Measurements from ENCODE around the gene KIAA1217.

Gene KIAA1217

DNA sequence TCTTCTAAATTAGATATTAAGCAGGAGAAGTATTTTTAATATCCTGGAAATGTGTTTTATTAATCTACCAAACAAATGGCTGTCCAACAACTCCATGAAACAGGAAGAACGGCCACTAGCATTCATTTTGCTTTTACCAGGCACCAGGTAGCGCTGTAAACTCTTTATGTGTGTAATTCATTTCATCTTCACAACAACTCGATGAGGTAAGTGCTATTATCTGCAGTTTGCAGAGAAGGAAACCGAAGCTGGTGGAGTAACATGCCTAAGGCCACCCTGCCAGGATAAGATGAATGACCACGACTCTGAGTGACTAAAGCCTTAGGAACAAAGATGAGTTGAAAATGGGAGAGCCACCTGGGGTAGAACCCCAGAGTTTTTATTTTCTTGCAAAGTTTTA is 101.2 kb downstream of the KIAA1217 start (continued):
- TF ChIP-seq ZNF530 (tag by site-specific recombination; IDR thresholded peaks at IDR 0.05; ENCODE audit: low read depth) (no peak), ZBTB8A (tag by site-specific recombination; IDR thresholded peaks at IDR 0.05) (no peak), ZNF473 (tag by site-specific recombination; IDR thresholded peaks at IDR 0.05) (no peak)
- TF ChIP-seq, protein P1, sequence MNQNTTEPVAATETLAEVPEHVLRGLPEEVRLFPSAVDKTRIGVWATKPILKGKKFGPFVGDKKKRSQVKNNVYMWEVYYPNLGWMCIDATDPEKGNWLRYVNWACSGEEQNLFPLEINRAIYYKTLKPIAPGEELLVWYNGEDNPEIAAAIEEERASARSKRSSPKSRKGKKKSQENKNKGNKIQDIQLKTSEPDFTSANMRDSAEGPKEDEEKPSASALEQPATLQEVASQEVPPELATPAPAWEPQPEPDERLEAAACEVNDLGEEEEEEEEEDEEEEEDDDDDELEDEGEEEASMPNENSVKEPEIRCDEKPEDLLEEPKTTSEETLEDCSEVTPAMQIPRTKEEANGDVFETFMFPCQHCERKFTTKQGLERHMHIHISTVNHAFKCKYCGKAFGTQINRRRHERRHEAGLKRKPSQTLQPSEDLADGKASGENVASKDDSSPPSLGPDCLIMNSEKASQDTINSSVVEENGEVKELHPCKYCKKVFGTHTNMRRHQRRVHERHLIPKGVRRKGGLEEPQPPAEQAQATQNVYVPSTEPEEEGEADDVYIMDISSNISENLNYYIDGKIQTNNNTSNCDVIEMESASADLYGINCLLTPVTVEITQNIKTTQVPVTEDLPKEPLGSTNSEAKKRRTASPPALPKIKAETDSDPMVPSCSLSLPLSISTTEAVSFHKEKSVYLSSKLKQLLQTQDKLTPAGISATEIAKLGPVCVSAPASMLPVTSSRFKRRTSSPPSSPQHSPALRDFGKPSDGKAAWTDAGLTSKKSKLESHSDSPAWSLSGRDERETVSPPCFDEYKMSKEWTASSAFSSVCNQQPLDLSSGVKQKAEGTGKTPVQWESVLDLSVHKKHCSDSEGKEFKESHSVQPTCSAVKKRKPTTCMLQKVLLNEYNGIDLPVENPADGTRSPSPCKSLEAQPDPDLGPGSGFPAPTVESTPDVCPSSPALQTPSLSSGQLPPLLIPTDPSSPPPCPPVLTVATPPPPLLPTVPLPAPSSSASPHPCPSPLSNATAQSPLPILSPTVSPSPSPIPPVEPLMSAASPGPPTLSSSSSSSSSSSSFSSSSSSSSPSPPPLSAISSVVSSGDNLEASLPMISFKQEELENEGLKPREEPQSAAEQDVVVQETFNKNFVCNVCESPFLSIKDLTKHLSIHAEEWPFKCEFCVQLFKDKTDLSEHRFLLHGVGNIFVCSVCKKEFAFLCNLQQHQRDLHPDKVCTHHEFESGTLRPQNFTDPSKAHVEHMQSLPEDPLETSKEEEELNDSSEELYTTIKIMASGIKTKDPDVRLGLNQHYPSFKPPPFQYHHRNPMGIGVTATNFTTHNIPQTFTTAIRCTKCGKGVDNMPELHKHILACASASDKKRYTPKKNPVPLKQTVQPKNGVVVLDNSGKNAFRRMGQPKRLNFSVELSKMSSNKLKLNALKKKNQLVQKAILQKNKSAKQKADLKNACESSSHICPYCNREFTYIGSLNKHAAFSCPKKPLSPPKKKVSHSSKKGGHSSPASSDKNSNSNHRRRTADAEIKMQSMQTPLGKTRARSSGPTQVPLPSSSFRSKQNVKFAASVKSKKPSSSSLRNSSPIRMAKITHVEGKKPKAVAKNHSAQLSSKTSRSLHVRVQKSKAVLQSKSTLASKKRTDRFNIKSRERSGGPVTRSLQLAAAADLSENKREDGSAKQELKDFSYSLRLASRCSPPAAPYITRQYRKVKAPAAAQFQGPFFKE (tag by site-specific recombination; IDR thresholded peaks at IDR 0.05; ENCODE audit: borderline replicate concordance): no peak

DNA sequence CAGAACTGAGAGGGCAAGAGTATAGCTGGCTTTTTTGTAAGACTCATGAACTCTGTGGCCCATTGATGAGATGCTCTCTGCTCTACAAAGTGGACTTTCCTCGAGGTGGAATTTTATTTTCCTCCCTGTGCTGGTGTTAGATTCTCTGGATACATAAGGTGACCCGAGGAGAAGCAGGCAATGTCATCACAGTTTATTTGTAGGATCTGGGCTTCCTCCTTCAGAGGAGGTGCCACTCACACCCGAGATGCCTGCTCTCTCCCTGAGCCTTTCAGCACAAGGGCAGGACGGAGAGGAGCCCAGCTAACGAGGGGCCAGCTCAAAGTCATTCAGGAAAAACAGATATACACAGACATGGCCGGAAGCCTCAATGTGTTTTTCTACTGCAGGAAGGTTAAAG is 103.0 kb downstream of the KIAA1217 start:
- TF ChIP-seq ZNF501 (tag by site-specific recombination; IDR thresholded peaks at IDR 0.05) (no peak), ZNF394 (tag by site-specific recombination; IDR thresholded peaks at IDR 0.05; ENCODE audit: borderline replicate concordance) (no peak), ZNF23 (tag by site-specific recombination; IDR thresholded peaks at IDR 0.05; ENCODE audit: borderline replicate concordance) (no peak)
- H3K36me3 ChIP-seq (ENCODE audit: control insufficient read depth in 2 of 2, insufficient read depth in 1 of 2, low read length in 2 of 2): no peaks in the 10 kb centered on the region
- no peaks in the 10 kb centered on the region for H3K9me3 ChIP-seq (ENCODE audit: control insufficient read depth, insufficient read depth, low read depth, low read length)
- ChIA-PET CTCF (interaction anchor here (0.7 to 1.2 kb wide), 2 partner anchors 8 to 9 kb away, joined by 3 to 5 read pairs; no protein-coding TSS in a partner anchor), POLR2A (no interaction called here)
- no peak overlapping the region for H3K27ac ChIP-seq (ENCODE audit: extremely low read depth, low read depth, low read length)
- no peak overlapping the region for H3K4me3 ChIP-seq (ENCODE audit: low read depth, low read length)
- H3K4me1 ChIP-seq (ENCODE audit: control insufficient read depth, insufficient read depth, low read length): no peaks in the 10 kb centered on the region

- CTCF ChIA-PET: interaction anchor here (0.7 to 1.1 kb wide), 3 partner anchors 9 to 319 kb away, joined by 3 to 4 read pairs (median 3); no protein-coding TSS in a partner anchor
- no peaks in the 10 kb centered on the region for H3K36me3 ChIP-seq (ENCODE audit: control insufficient read depth in 2 of 2, insufficient read depth in 1 of 2, low read length in 2 of 2)
- H3K4me3 ChIP-seq (ENCODE audit: low read depth, low read length): no peak overlapping the region
- H3K27ac ChIP-seq (ENCODE audit: extremely low read depth, low read depth, low read length): no peak overlapping the region
- no peak for TF ChIP-seq ZNF488 (tag by site-specific recombination; IDR thresholded peaks at IDR 0.05)
- TF ChIP-seq ZNF148 (tag by site-specific recombination; IDR thresholded peaks at IDR 0.05; ENCODE audit: borderline replicate concordance): no peak
- TF ChIP-seq ZNF555 (tag by site-specific recombination; conservative IDR thresholded peaks at IDR 0.05): no peak
- no peak for TF ChIP-seq ZFP3 (tag by site-specific recombination; IDR thresholded peaks at IDR 0.05; ENCODE audit: low read depth)
- no peak for TF ChIP-seq MYNN (tag by site-specific recombination; IDR thresholded peaks at IDR 0.05; ENCODE audit: borderline replicate concordance)
- TF ChIP-seq KLF16 (tag by site-specific recombination; IDR thresholded peaks at IDR 0.05): no peak
- TF ChIP-seq ZNF843 (tag by site-specific recombination; IDR thresholded peaks at IDR 0.05): no peak
- TF ChIP-seq, protein P2, sequence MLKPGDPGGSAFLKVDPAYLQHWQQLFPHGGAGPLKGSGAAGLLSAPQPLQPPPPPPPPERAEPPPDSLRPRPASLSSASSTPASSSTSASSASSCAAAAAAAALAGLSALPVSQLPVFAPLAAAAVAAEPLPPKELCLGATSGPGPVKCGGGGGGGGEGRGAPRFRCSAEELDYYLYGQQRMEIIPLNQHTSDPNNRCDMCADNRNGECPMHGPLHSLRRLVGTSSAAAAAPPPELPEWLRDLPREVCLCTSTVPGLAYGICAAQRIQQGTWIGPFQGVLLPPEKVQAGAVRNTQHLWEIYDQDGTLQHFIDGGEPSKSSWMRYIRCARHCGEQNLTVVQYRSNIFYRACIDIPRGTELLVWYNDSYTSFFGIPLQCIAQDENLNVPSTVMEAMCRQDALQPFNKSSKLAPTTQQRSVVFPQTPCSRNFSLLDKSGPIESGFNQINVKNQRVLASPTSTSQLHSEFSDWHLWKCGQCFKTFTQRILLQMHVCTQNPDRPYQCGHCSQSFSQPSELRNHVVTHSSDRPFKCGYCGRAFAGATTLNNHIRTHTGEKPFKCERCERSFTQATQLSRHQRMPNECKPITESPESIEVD (tag by site-specific recombination; IDR thresholded peaks at IDR 0.05): no peak
- no peaks in the 10 kb centered on the region for H3K4me1 ChIP-seq (ENCODE audit: control insufficient read depth, insufficient read depth, low read length)
- H3K9me3 ChIP-seq (ENCODE audit: control insufficient read depth, insufficient read depth, low read depth, low read length): no peaks in the 10 kb centered on the region
- POLR2A ChIA-PET: no interaction called here
Measured at GRCh38 chr10:24313283-24313682, 104.3 kb downstream of the KIAA1217 start.
